GM23248 (cell line): ENCODE data around the gene CLDN2.

Experiments used
- EZH2 ChIP-seq: fragments of 200-600 bp; sonication (generic); IDR thresholded peaks from 2 replicates; pipeline ENCODE4 v1.6.1; 2018; ENCODE audit warnings: antibody characterized with exemption, mild to moderate bottlenecking; ENCODE audit not compliant: insufficient read depth, poor library complexity, severe bottlenecking
- EZH2phosphoT487 ChIP-seq: fragments of 200-600 bp; sonication (generic); IDR thresholded peaks from 2 replicates; pipeline ENCODE4 v1.6.1; 2018; ENCODE audit warnings: antibody characterized with exemption, moderate library complexity, mild to moderate bottlenecking, low read depth; ENCODE audit not compliant: insufficient read depth

GRCh38 chrX:106932492-106932923 is 12.3 kb downstream of the CLDN2 start:
- TF ChIP-seq EZH2 (no peak), EZH2phosphoT487 (no peak)
